PC-3 (cell line): ENCODE data around the gene PHF13. TPM values are rescaled to one million over a fixed set of nuclear protein-coding genes. Genes with fewer than 3 reads are reported as not detected.

ENCODE experiments used
- ATAC-seq: fragments of 200-7000 bp; cut with Tn5 transposase; 2 replicates; pipeline ENCODE4 v1.9.1; 2020; ENCODE audit warnings: mild to moderate bottlenecking, moderate library complexity
- BruUV-seq: library from RNA; stranded (reverse); fragments of 400-500 nt; replicated peaks from 2 replicates; lab custom pipeline; 2021; lab: Mats Ljungman, UMichigan
- CTCF ChIA-PET: fragments of 300-600 bp; sonication (Branson Sonifier 250); formaldehyde crosslinking; loops from one replicate; lab custom pipeline; 2022; ENCODE audit warnings: antibody characterized with exemption; lab: Charles Lee
- POLR2A ChIA-PET: fragments of 300-600 bp; sonication (Branson Sonifier 250); formaldehyde crosslinking; loops from one replicate; lab custom pipeline; 2022; ENCODE audit warnings: antibody characterized with exemption; ENCODE audit not compliant: unreplicated experiment; lab: Charles Lee
- DNase-seq: peaks from one replicate; pipeline ENCODE4 v3.0.0-alpha.2; 2015
- H2AFZ ChIP-seq: fragments of 300-600 bp; sonication (generic); 2 replicates; pipeline ENCODE4 v1.6.0; 2016; ENCODE audit warnings: antibody characterized with exemption, low read length
- H3F3A ChIP-seq: fragments of 300-600 bp; sonication (generic); one replicate; pipeline ENCODE4 v1.6.0; 2017; ENCODE audit warnings: antibody characterized with exemption, low read length, control low read depth, mild to moderate bottlenecking; ENCODE audit not compliant: unreplicated experiment
- H3K27ac ChIP-seq: fragments of 300-600 bp; sonication (generic); 2 replicates; pipeline ENCODE4 v1.5.1; 2016; ENCODE audit warnings: mild to moderate bottlenecking, low read length
- H3K27me3 ChIP-seq: fragments of 300-600 bp; sonication (generic); 2 replicates; pipeline ENCODE4 v1.6.1; 2016; ENCODE audit warnings: low read length, mixed read lengths
- H3K36me3 ChIP-seq: fragments of 300-600 bp; sonication (generic); 2 replicates; pipeline ENCODE4 v1.6.1; 2016; ENCODE audit warnings: low read depth, mixed run types, low read length, mixed read lengths
- H3K4me1 ChIP-seq: fragments of 300-600 bp; sonication (generic); 2 replicates; pipeline ENCODE4 v1.5.1; 2016; ENCODE audit warnings: low read length; ENCODE audit not compliant: insufficient read depth
- H3K4me2 ChIP-seq: fragments of 300-600 bp; sonication (generic); 2 replicates; pipeline ENCODE4 v1.6.0; 2016; ENCODE audit warnings: low read length
- H3K4me3 ChIP-seq: fragments of 300-600 bp; sonication (generic); 2 replicates; pipeline ENCODE4 v1.5.1; 2016; ENCODE audit warnings: mild to moderate bottlenecking, low read length, mixed read lengths
- H3K79me2 ChIP-seq: fragments of 300-600 bp; sonication (generic); 2 replicates; pipeline ENCODE4 v1.6.1; 2017; ENCODE audit warnings: low read length, mixed read lengths
- H3K9ac ChIP-seq: fragments of 300-600 bp; sonication (generic); 2 replicates; pipeline ENCODE4 v1.6.0; 2016; ENCODE audit warnings: mild to moderate bottlenecking, low read length
- H3K9me2 ChIP-seq: fragments of 300-600 bp; sonication (generic); replicated peaks from 2 replicates; pipeline ENCODE4 v1.6.1; 2016; ENCODE audit warnings: mixed run types, low read length, mixed read lengths
- H3K9me3 ChIP-seq: fragments of 300-600 bp; sonication (generic); 2 replicates; pipeline ENCODE4 v1.6.1; 2016; ENCODE audit warnings: low read length, mixed read lengths
- H4K20me1 ChIP-seq: fragments of 300-600 bp; sonication (generic); 2 replicates; pipeline ENCODE4 v1.6.1; 2016; ENCODE audit warnings: low read length, mixed read lengths
- CTCF ChIP-seq: fragments of 300-600 bp; sonication (generic); conservative IDR thresholded peaks from 2 replicates; pipeline ENCODE4 v1.5.1; 2017; ENCODE audit warnings: antibody characterized with exemption, low read depth, mild to moderate bottlenecking, low read length
- EZH2 ChIP-seq: fragments of 300-600 bp; sonication (generic); IDR thresholded peaks from one replicate; pipeline ENCODE4 v1.6.1; 2017; ENCODE audit warnings: antibody characterized with exemption, mild to moderate bottlenecking, low read length; ENCODE audit not compliant: unreplicated experiment
- EZH2phosphoT487 ChIP-seq: fragments of 300-600 bp; sonication (generic); IDR thresholded peaks from 2 replicates; pipeline ENCODE4 v1.6.1; 2018; ENCODE audit warnings: mild to moderate bottlenecking, antibody characterized with exemption, low read length, borderline replicate concordance
- intact Hi-C: fragments of 100-400 bp; cut with micrococcal nuclease; formaldehyde crosslinking; loops from 2 replicates; pipeline ENCODE4 v1.9.0; 2023
- total RNA-seq: library from RNA; depleted of rRNA; stranded (reverse); fragments of >200 nt; gene quantifications from 2 replicates; pipeline ENCODE4 v1.2.3, GENCODE V29; 2014

PHF13 gene
- total RNA-seq, 1 experiment from 2014 or later = 13.2 TPM

- H2AFZ ChIP-seq = no peak overlapping the region
- H3K9me3 ChIP-seq = peaks cover 3% of the 10 kb centered on the region; the same call in 1 of the 2 replicates
- no peak overlapping the region for H3K4me2 ChIP-seq
- H4K20me1 ChIP-seq = no peaks in the 10 kb centered on the region
- no peaks in the 10 kb centered on the region for H3F3A ChIP-seq
- DNase-seq = no peak
- no peak for ATAC-seq
- intact Hi-C loops = no loop called here
- CTCF ChIA-PET = no interaction called here
- TF ChIP-seq EZH2phosphoT487 = no peak
- no peak for TF ChIP-seq CTCF
- TF ChIP-seq EZH2 = no peak
- no peak overlapping the region for H3K9ac ChIP-seq
- H3K4me3 ChIP-seq = no peak overlapping the region
- H3K27me3 ChIP-seq = peaks cover 13% of the 10 kb centered on the region
- H3K9me2 ChIP-seq = no peaks in the 10 kb centered on the region
- BruUV-seq = no TSS peak
- H3K79me2 ChIP-seq = no peaks in the 10 kb centered on the region
- POLR2A ChIA-PET = interaction anchor here (0.6 kb wide), 1 partner anchor 71 kb away, joined by 6 read pairs; no protein-coding TSS in a partner anchor
- no peaks in the 10 kb centered on the region for H3K36me3 ChIP-seq
- H3K4me1 ChIP-seq = no peaks in the 10 kb centered on the region
- no peak overlapping the region for H3K27ac ChIP-seq
Measured at GRCh38 chr1:6570100-6570499, 43.4 kb upstream of the PHF13 start.

GRCh38 chr1:6570987-6571386 lies 42.5 kb upstream of the PHF13 start:
- Histone ChIP-seq H4K20me1 (no peaks in the 10 kb centered on the region), H3K79me2 (no peaks in the 10 kb centered on the region), H3K27me3 (peaks cover 4% of the 10 kb centered on the region; the same call in 1 of the 2 replicates), H3K4me3 (no peak overlapping the region), H3K4me1 (no peaks in the 10 kb centered on the region), H3K9me3 (peaks cover 3% of the 10 kb centered on the region; the same call in 1 of the 2 replicates), H3F3A (no peaks in the 10 kb centered on the region), H3K27ac (no peak overlapping the region), H2AFZ (no peak overlapping the region), H3K9me2 (no peaks in the 10 kb centered on the region), H3K4me2 (no peak overlapping the region), H3K9ac (no peak overlapping the region), H3K36me3 (no peaks in the 10 kb centered on the region)
- POLR2A ChIA-PET = no interaction called here
- TF ChIP-seq CTCF (no peak), EZH2 (no peak), EZH2phosphoT487 (no peak)
- CTCF ChIA-PET = no interaction called here
- DNase-seq = no peak
- intact Hi-C loops = no loop called here
- no peak for ATAC-seq
- no TSS peak for BruUV-seq

- no peak overlapping the region for H3K4me2 ChIP-seq
- peaks cover 3% of the 10 kb centered on the region; the same call in 1 of the 2 replicates for H3K9me3 ChIP-seq
- H3K9me2 ChIP-seq = no peaks in the 10 kb centered on the region
- BruUV-seq = no TSS peak
- DNase-seq = no peak
- POLR2A ChIA-PET = no interaction called here
- no peaks in the 10 kb centered on the region for H4K20me1 ChIP-seq
- TF ChIP-seq CTCF (no peak), EZH2 (no peak), EZH2phosphoT487 (no peak)
- no peak overlapping the region for H3K4me3 ChIP-seq
- H3F3A ChIP-seq = no peaks in the 10 kb centered on the region
- no peaks in the 10 kb centered on the region for H3K79me2 ChIP-seq
- no peaks in the 10 kb centered on the region for H3K36me3 ChIP-seq
- no peak overlapping the region for H3K27ac ChIP-seq
- no peak overlapping the region for H3K9ac ChIP-seq
- H3K4me1 ChIP-seq = no peaks in the 10 kb centered on the region
- ATAC-seq = no peak
- CTCF ChIA-PET = no interaction called here
- no peaks in the 10 kb centered on the region for H3K27me3 ChIP-seq
- intact Hi-C loops = no loop called here
- H2AFZ ChIP-seq = no peak overlapping the region
Measured at GRCh38 chr1:6572653-6573383, 40.7 kb upstream of the PHF13 start.
